GM12874 (cell line): Measurements from ENCODE around the gene ASTN2.

Experiments
- TF ChIP-seq, protein P1 (sequence below): IDR thresholded peaks from 2 replicates; pipeline ENCODE4 v1.5.1; 2011; ENCODE audit warnings: low read depth, mild to moderate bottlenecking, control low read depth, low read length, moderate library complexity; ENCODE audit not compliant: insufficient read depth

Gene ASTN2

DNA sequence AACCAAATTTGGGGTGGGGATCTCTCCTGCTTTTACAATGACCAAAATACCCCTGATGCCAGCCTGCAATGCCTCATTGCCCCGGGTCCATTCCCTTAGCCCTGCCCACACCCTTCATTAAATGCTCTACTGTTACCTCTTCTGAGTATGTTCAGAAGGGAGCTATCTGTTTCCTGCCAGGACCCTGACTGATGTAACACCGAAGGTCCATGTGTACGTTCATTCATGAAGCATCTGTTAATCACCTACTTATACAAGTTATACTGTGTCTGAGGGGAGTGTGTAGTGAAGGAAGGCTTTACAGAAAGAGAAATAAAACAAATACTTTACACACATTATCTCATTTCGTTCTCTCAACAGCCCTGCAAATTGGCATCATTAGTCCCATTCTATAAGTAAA is 51.9 kb downstream of the ASTN2 start:
- TF ChIP-seq, protein P1, sequence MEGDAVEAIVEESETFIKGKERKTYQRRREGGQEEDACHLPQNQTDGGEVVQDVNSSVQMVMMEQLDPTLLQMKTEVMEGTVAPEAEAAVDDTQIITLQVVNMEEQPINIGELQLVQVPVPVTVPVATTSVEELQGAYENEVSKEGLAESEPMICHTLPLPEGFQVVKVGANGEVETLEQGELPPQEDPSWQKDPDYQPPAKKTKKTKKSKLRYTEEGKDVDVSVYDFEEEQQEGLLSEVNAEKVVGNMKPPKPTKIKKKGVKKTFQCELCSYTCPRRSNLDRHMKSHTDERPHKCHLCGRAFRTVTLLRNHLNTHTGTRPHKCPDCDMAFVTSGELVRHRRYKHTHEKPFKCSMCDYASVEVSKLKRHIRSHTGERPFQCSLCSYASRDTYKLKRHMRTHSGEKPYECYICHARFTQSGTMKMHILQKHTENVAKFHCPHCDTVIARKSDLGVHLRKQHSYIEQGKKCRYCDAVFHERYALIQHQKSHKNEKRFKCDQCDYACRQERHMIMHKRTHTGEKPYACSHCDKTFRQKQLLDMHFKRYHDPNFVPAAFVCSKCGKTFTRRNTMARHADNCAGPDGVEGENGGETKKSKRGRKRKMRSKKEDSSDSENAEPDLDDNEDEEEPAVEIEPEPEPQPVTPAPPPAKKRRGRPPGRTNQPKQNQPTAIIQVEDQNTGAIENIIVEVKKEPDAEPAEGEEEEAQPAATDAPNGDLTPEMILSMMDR, result no peak

- TF ChIP-seq, protein P1, result no peak
Measured at GRCh38 chr9:117359910-117360309, 54.9 kb downstream of the ASTN2 start.

- TF ChIP-seq, protein P1, result no peak
Measured at GRCh38 chr9:117355542-117355941, 59.3 kb downstream of the ASTN2 start.

DNA sequence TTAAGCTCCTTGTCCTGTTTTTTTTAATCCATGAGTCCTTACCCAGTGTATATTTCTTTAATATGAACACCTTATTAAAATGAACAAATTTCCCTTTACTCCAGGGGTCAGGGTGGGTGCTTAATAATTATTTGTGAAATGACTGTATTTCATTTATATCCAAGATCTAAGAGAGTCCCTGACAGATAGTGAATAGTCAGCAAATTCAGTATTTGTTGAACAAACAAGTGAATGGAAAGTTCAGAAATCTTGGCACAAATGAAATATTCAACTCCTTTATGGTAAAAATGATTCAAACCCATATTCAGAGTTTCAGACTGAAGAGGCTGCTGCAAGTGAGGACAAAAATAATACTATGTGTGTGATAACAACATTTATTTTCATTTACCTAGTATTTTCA is 59.9 kb downstream of the ASTN2 start:
- TF ChIP-seq, protein P1, result no peak

DNA sequence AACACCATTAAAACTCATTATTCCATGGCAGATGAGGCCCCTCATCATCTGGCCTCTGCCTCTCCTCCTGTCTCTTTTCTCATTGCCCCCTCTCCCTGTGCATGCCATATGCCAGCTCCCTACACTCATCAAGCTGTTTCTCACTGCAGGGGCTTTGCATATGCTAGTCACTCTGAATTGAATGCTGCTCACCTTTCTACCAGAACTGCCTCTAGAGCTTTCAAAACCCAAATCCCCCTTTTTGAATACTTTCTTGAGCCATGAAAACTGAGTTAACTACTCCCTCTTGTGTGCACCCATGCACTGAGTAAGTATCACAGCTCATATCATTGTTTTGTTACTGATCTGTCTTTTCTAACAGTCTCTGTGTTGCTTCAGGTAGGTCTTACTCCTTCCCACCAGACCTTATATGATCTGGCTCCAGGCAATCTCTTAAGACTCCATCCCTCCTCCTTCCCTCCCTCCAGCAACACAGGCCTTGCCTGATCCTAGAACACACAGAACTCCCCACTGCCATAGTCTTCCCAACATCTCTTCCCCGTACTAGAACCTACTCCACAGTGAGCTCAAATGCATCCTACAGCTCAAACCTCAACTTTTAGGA is 60.5 kb downstream of the ASTN2 start:
- TF ChIP-seq, protein P1, result no peak

DNA sequence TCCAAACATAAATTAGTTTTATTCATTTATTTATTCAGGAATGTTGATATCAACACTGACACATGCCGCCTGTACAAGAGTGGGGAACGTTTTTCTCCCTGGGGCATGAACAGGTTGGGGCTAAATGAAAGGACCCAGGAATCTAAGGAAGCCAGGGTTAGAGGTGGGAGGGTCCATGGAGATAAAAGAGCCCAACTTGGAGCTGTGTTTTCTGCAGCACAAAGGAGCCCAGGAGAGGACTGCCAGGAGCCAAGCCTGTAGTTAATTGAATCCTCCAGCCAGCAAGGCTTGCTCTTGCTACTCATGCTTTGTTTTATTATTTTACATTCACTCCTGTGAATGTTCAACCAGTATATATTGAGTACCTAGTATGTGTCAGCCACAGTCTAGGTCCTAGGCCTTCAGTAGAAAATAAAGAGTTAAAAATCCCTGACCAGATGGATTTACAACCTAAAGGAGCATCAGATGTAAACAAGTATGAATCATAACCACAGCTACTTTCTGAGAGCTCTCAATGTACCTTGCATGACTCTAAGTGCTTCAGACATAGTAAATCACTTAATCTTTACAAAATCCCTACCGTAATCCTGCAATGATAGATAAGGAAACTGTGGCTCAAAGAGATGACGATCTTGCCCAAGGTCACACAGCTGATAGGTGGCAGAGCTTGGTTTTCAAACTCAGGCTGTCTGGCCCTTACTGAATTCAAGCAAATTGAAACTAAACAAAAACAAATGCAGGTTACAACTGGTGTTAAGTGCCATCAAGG is 69.8 kb downstream of the ASTN2 start:
- TF ChIP-seq, protein P1, result no peak

- TF ChIP-seq, protein P1, result no peak
Measured at GRCh38 chr9:117343427-117343826, 71.4 kb downstream of the ASTN2 start.
